COLO829 (cell line): ENCODE data around the gene CNPY1.

Experiments used
- DNase-seq: peaks from one replicate; pipeline ENCODE4 v3.0.0; 2012; ENCODE audit warnings: low spot score

The CNPY1 gene

DNA sequence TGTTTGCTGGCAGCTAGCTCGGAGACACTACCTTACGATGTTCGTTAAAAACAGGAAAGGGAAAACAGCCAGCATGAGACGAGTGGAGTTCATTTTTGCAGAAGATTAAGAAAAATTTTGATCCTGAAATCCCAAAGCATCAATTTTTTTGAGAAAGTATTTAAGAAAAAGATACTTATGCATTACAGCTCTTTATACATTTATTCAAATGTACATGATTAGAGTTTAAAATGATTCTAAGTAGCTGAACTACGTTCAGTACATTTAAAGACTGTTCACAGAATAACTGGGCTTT, 34.7 kb downstream of the CNPY1 start:
- no peak for DNase-seq

DNA sequence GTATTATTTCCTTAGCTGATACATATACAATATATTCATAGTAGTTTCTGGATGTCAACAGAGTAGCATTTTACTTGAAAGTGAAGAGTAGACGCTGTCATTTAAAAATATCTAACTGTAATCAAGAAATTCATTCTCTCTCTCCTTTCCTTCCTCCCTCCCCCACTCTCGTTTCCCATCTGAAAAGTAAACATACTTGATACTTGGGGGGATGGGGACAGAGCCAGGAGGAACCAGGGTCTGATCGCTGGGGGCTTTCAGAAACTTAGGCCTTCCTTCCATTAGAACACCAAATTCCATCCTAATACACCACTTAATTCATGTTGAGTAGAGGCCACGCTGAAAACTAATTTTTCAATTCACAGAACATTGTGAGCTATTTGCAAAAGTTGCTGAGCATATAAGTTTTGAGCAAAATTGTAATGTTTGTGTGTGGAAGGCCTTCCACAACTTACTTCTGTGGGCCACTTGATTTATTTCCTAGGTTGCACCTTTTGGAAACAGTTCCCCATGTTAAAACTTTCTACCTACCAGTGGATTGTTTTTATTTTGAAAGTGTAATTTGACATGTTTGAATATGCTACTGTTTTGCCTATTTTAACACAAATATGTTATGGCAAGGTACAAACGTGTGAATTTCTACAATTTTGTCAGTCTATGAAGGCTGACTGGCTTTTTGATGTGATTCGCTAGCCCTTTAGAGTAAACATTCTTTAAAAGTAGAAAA, 35.2 kb downstream of the CNPY1 start:
- DNase-seq = no peak

DNA sequence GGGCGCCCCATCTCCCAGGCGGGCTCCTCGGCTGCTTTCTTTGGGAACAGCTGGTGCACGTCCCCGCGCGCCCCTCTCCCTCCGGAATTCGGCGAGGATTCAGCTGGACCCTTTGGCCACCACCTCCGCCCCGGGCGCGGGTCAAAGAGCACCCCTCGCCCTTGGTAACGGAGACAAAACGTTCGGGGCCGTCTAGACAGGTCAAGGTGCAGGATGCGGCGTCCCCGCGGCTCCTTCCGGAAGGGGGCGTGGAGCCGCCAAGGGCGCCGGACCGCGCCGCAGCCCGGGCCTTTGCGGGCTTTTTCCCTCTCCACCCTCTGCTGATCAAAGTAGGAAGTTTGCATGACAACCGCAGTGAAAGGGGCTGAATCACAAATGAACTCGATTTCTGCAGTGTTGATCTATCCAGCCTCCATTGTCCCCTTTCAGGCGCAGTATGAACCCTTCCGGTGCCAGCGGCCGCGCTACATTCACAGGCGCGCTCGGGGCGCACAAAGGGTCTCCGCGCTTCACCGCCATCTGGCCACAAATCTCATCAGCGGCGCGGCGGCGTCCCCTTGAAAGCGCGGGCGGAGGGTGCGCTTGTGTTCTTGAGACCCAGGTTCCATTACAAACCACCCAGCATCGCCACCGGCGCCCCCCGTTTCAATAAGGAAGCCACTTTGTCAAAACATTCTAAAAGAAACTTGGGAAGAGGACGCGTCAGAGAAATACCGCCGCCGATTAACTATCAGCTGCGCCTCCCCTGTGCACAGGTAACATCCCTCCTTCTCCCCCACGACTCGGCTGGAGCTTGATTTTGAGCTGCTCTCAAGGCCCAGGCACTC, 36.4 kb downstream of the CNPY1 start:
- no peak for DNase-seq

DNA sequence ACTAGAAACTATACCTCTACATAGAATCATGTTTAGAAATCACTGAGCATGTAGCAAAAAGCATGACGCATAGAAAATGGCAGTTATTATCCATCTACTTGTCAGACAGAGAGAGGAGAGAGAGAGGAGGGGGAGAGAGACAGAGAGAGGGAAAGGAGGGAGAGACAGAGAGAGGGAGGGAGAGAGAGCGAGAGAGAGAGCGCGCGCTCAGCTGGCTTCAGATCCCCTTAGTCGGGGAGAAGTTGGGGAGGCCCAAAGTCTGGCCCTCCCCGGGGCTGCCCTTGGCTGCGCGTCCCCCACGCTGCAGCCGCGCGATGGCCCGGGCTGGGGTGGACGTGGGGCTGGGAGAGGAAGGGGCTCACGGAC, 37.0 kb downstream of the CNPY1 start:
- DNase-seq = no peak

DNA sequence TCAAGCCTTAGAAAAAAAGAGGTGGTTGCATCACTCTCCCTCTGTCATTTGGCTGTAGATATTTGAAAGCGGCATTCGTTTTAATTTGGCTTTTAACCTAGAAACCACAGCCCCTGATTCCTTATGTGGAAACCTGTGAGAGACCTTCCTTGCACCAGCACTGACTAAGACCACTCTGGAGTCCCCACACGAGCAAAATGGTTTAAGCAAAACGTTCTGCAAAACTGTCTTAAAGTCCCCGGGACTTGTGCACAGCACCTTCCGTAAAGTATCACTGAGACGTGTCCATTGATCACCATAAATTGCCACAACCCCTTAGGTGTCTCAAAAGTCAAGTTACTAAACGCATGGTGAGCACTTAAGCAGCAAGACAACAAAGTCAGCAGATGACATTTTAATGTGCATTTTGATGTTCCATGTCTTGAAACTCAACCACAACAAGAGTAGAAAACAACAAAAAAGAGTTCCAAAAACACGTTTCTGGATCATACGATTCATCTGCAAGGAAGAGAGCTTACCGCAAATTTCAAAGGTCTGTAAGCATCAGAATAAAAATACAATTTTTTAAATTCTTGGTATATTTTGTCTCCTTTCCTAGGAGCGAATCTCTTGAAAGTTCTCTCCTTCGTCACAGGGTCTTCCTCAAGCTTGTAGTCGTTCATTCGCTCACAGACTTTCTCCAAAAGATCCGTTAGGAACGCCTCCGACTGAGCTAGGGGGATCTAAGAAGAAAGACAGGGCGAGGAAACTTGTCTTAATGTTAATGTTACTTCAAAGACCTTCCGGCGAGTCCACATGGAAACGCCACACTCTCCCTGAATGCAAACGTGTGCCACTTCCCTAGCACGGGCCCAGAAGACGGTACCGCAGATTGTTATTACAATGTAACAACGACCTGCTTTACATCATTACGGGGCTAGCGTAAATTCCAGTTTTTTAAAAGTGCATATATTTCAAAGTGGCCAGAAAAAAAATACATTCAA, 37.7 kb downstream of the CNPY1 start:
- DNase-seq = no peak

DNA sequence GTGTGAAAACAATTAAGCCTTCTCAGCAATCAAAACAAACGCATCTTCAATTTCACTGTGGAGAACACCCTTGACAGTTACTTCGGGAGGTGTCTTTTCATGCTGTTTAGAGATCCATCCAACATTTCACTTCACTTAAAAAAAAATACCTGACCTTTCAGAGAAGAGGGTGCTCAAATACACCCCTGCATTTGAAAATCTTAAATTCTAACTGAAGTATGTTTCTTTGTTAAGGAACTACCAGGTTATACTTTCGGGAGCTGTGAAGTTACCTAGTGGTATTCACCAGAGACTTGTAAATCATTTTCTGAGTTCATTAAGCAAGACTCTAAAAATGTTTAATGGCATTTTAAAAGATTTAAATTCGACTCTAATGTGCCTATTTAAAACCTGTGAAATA, 38.8 kb downstream of the CNPY1 start:
- DNase-seq = no peak

DNA sequence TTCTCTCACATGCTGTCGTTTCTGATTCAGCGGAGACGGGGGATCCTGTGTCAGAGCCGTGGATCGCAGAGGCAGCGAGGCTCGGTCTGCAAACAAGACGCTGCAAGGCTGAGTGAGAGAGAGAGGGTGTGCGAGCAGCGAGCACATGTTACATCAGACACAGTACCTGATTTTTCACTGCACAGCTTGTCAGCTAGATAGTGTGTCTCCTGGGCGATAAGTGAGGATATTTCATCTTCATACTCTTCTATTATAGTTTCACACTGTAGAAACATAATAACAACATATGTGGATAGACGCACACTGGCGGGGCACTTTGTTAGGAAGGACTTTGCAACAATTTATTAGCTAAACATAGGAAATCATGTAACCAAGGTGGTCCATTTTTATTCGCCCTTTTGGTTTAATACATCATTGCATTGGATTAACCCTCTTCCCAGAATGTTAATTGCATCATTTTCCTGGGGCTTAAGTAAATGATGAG, 39.5 kb downstream of the CNPY1 start:
- no peak for DNase-seq

DNA sequence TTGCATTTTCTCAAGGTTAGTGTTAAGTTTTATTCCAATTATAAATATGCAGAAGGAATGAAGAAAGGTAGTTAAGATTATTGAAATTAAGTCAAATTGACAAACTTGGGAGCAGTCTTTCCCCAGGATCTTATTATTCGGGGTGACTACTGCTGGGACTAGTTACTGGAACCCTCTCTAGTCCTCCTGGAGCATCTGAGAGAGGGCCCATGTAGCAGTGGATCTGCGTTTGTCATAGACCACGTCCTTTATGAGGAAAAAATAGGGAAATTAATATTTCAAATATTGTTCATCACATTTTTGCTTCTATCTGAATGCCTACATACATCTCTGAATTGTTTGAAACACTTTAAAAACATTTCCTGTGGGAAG, 41.0 kb downstream of the CNPY1 start:
- no peak for DNase-seq

DNA sequence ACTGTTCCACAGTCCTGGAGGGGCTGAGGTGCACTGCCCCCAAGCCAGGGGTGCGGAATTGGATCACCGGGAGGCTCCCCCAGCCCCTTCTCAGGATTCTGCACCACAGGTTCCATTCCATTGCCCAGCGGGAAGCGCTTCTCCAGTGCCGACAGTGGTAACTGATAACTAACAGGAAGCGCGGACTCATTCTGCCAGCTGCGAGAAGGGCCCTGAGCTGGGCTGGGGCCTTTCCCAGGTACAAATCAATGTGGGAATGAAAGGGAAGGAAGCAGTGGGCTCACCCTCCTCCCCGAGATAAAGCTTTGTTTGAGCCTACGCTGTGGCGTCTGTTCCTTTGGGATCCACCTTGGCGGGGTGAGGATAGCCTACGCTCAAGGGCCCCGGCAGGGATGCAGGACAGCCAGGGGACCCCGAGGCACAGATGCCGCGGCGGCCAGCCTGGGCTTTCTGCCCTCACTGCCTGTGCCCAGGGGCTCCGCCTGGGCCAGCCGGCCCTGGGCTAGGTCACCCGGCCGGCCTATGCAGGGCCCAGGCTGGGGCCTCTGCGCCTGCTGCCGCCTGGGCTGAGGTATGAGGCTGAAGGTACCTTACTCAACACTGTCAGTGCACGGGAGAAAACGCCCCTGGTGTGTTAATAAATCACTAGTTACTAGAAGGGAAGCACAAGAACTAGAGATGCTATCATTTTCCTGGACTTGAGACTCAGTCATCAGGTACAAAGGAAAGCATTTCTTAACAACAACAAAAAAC, 49.0 kb downstream of the CNPY1 start:
- no peak for DNase-seq

DNA sequence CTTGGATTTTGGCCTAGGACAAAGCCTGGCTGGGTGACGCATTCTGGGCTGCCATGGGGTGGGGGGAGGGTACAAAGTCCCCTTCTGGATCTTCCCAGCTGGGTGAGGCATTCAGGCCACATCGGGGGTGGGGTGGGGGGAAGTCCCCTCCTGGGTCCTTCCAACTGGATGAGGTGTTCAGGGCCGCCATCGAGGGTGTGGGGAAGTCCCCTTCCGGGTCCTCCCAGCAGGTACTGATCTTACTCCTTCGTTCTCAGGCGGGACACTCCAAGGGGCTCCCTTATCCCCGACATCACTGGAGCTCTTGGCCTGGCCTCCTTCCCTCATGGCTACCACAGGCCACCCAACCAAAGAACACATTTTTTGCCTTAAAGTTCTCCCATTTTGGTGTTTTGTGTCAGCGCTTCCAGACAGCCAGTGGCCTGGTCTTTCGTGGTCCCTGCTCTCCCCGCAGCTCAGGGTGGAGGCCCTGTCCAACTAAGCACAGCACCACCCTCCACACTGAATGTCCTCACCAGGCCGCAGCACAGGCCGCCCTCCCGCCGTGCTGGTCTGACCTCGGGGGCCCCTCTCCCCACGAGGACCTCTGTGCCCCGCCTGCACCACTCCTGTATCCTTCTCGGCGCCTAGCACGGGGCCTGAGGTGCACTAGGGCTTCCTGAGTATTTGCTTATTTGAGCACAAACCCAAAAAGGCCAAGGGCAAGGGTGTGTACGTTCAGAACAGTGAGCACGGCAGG, 49.9 kb downstream of the CNPY1 start:
- no peak for DNase-seq

DNA sequence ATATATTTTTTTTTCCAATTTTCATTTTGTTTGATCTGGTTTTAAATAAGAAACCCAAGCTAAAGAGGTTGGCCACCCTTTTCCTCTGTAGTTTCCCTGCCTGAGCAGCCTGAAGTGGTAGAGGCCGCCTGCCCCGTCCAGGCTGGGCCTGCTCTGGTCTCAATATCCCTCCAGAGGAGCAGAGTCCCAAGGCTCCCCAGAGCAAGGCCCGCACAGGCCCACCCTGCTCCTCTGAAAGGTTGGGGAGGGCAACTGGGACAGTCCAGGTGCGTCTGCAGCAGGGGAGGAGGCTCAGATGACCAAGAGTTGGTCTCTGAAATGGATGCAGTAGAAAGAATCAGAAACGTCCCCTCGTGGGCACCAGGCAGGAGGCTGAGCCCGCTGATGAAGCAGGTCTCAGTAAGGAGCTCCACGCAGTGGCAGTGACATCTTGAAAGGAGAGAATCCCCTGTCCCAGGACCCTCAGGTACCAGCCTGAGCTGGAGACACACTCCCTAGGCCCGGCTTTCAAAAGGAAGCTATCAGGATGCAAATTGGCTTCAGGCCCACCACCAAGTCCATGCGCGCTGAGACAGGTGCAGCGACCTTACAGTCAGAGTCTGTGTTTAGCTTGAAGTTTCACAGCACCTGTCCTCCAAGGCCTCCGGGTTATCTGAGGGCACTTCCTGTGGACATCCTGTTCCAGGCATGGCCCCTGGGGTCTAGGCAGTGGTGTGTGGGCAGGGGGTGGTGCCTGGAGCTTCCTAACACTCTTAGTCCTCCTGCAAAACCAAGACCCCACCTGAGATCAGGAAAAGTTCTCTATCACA, 50.7 kb downstream of the CNPY1 start:
- DNase-seq = no peak

DNA sequence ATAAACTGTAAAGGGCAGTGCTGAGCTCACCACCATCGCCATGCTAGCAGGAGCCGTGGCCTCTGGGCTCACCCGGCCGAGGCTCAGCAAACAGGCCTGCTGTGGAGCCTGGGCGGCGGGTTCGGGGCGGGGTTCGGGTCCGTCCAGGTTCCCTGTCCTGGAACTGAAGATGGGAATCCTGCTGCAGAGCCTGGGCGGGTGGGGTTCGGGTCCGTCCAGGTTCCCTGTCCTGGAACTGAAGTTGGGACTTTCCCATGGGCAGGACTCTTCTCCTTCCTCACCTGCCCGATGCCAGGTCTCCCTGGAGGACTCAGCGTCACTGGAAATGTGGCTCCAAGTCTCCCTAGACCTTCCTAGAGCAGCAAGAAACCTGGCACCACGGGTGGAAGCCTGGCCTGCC, 51.8 kb downstream of the CNPY1 start:
- no peak for DNase-seq

DNA sequence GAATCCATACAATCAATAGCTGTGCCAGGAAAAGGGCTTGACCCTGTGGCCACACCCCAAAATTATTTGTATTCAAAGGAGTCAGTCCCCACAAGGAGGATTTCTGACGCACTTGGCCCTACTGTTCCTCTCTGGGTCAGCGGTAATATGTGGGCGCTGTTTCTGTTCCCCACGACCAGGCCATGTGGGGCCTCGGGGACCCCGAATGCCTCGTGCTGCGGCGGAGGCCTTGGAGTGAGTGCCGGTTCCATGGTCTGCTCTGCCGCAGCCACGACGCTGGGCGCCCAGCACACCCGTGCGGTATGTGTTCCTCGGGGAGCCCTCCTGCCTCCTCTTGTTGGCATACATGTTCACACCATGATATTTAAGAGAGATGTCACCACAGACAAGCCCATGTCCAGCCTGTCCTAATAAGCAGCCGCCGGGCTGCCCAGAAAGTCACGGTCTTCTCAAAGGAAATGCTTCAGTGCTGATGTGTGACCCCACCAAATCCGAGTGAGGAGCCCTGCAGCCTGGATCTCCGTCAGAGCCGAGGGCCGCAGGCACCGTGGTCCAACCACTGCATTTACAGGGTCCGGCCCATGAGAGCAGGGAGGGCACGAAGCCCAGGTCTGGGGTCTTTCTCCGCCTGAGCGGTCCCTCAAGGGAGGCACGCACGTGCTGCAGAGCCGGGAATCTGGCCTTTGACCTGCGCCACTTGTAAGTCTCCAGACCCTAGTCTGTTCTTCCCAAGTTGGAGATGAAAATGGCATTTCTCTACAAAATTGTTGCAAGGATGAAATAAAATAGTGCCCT, 52.4 kb downstream of the CNPY1 start:
- no peak for DNase-seq

DNA sequence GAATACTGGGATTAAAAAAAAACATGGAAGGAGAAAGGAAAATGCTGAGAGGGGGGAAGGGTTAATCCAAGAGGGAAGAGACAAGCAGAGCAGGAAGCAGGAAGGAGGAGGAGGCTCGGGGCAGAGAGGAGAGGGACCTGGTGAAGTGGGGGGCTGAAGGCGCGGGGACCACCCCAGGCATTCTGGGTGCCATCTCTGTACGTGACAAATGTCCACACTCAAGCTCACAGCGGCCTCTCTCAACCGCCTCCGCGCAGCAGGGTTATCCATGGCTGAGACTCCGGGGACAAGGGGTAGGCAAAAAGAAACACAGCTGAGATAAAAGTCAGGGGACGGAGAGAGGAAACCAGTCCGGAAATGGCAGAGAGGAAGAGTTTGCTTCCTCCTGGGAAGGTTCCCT, 54.5 kb downstream of the CNPY1 start:
- no peak for DNase-seq

DNA sequence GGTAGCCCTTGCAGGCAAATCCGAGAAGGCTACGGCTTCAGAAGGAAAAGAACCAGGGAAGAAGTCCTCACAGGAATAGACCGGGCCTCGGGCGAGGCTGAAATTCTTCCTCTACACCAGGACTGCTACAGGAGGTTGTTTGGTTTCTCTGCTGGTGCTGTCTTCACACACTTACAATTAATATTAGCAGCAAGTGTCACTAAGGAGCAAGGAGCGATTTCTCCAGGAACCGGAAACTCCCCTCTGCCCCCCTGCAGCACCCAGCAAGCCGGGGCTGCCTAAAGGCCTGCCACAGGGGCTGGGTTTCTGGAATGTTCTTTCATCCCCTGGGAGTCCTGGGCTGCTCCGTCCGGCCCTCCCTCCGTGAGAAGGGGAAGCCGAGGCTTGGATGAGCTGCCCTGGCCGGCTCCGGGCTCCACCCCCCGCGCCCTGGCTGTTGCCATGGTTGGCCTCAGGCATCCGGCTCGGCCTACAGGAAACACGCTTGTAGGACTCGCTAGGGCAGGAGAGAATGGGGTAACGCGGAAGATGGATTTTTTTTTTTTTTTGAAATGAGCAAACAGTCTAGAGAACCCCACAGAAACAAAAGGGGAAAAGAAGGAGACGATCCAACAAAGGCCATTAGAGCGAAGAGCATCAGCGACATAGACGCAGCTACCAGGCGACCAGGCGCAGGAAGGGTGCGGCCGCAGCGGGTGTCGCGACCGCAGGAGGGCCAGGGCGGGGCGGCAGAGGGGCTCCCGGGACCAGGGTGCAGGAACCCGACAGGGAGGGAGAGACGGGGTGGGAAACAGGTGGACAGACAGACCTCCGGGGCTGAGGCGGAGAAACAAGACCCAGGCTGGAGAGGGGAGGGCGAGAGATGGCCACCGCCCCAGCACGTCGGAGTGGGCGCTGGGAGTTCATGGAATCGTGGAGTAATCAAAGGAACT, 55.4 kb downstream of the CNPY1 start:
- DNase-seq = no peak

DNA sequence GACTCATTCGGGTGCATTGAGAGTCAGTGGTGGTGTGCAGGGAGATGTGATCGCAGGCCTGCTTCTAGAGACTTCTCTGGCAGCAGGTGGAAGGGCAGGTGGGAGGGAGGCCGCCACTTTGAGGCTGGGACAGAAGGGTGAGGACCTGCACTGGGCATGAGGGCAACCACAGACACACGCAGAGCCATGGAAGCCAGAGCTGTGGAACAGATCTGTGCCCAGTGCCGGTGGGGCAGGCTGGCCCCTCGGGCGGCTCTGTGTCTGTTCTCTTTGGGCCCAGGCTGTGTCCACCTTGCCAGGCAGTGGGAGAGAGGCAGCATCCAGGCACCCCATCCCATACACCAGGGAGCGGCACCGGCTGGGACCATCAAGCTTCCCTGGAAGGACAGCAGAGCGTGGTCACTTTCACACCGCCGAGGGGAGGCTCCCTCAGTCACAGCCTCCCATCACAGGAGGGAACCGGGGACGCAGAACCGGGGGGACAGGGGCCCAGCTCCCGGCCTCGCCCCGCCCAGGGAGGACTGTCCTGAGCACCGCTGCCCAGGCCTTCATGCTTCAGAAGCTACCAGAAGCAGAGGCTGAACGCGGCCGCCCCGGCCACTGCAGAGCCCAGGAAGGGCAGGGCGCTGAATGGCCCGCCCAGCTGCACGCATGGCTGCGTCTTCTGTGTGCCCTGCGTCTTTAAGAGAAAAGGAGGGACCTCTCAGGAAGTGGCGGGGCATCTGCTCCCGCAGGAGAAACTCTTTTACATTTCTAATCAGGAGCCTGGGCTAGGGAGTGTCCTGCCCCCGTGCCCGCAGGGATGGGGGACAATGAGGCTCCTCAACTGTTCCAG, 56.3 kb downstream of the CNPY1 start:
- DNase-seq = no peak

DNA sequence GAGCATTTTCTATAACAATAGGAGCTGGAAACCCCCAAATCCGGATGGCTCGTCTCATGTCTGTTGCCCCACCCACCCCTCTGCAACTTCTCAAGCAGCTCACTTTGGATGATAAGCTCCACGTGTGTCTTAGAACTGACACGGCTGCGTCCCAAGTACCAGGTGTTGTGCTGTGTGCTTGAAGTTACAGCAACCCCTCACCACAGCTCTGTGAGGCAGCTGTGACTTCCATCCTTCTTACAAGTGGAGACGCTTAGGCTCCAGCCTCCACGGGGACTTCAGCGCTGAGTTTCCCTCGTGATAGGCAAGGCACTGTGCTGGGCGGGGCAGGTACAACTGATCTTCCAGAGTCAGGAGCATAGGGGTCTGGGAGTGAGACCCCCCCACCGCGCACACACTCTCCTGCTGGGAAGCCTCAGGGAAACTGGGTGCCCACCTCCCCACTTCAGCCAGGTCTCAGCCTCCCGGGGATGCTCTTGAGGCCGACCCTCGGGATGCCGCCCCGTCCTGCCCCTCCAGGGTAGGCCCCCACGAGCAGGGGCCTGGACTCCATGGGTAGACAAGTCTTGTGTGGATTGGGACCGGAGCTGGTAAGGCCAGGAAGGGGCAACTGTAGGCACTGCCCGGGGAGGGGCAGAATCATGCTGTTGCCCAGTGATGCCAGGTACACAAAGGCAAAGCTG, 57.1 kb downstream of the CNPY1 start:
- no peak for DNase-seq
